ENCODE results near the gene CALHM3. TPM values are rescaled to one million over a fixed set of nuclear protein-coding genes. Genes with fewer than 3 reads are reported as not detected.

Gene CALHM3
- total and polyA plus RNA-seq, 2 experiments from 2014 or later = 0.14 to 0.19 TPM

DNA sequence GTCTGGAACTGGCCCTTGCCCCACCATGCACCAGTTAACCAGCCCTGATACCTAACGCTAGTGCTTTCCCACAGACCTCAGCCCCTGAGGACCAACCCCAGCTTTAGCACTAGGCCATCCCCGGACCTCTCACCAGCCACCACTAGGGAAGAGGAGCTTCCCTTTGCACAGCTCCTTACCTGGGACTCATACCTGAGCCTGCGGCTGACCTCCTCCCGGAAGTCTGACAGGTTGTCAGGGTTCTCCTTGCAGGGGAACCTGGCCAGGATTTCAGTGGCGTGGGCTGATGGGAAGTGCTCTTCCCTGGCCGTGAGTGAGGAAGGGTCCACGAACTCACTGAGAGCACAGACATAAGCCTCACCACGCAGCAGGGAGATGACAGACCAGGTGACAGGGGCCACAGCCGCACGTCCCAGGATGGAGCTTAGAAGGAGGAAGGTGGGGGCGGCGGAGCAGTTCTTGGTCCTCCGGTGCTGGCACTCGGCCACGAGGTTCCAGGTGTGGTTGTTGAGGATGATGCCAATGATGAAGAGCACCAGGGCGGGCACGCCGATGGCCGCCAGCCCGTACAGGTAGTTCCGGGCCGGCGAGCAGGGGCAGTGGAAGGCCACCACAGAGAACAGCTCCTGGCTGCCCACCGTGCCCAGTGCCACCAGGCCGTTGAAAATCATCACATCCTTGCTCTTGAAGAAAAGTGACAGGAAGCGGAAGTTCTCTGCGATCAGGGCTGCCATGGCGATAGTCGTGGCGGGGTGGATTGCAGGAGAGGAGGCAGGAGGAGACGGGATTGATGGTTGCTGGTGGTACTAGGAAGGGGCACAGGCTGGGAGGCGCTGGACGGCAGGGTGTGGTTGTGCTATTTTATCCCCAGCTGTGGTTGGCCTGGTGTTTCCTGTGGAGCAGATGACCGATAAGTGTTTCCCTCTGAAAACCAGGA lies 29.6 kb downstream of the CALHM3 start:
- no peak overlapping the region for H3K27ac Mint-ChIP-seq
- no peaks in the 10 kb centered on the region for H3K9me2 ChIP-seq (ENCODE audit: insufficient read depth)
- H3K36me3 ChIP-seq (ENCODE audit: insufficient read depth) = peaks cover 20% of the 10 kb centered on the region
- H3K27me3 ChIP-seq (ENCODE audit: insufficient read depth) = no peaks in the 10 kb centered on the region
- no peaks in the 10 kb centered on the region for H3K79me2 ChIP-seq (replicated peaks; ENCODE audit: insufficient read depth)
- DNase-seq (ENCODE audit: low spot score) = no peak
- H3K4me3 ChIP-seq = no peak overlapping the region
- TF ChIP-seq ZNF331 (CRISPR knock-in tag; IDR thresholded peaks at IDR 0.05; ENCODE audit: low read depth) = no peak
- H3K9me3 Mint-ChIP-seq = no peaks in the 10 kb centered on the region; the same call in 2 of the 3 replicates
- no peak overlapping the region for H2AFZ ChIP-seq
- H3K4me2 ChIP-seq = no peak overlapping the region
- peaks cover 12% of the 10 kb centered on the region for H3K4me1 Mint-ChIP-seq
- no peaks in the 10 kb centered on the region; the same call in 1 of the 2 replicates for H3K4me1 ChIP-seq (ENCODE audit: insufficient read depth)
- H3F3A ChIP-seq (replicated peaks; ENCODE audit: low read depth) = no peaks in the 10 kb centered on the region
- H3K27ac ChIP-seq (ENCODE audit: low read depth) = no peak overlapping the region
- H3K4me3 Mint-ChIP-seq = no peak overlapping the region
- peaks cover 20% of the 10 kb centered on the region for H3K27me3 Mint-ChIP-seq (ENCODE audit: insufficient read depth, low read depth, poor library complexity)
- H4K20me1 ChIP-seq (replicated peaks; ENCODE audit: insufficient read depth) = no peaks in the 10 kb centered on the region; the same call in 1 of the 2 replicates
- peaks cover 42% of the 10 kb centered on the region for H3K36me3 Mint-ChIP-seq (ENCODE audit: low read depth)
- ATAC-seq = no peak

DNA sequence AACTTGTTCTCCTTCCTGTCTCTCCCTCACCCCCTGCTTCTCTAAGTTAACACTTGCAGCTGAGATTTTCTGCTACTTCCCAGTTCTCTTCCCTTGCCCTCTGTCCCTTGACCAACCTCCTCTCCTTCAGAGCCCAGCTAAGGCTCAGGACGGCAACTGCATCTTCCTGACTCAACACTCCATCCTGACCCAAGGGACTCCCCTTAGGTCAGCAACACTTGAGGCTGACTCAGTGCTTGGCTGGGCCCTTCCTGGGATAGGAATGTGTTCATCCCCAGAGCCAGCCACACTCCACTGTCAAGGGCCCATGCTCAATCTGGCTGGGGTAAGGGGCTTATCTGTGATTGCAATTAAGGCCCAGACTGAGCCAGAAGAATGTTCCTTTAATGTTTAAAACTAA lies 30.3 kb downstream of the CALHM3 start:
- no peak for ATAC-seq
- H3K4me3 Mint-ChIP-seq = no peak overlapping the region

DNA sequence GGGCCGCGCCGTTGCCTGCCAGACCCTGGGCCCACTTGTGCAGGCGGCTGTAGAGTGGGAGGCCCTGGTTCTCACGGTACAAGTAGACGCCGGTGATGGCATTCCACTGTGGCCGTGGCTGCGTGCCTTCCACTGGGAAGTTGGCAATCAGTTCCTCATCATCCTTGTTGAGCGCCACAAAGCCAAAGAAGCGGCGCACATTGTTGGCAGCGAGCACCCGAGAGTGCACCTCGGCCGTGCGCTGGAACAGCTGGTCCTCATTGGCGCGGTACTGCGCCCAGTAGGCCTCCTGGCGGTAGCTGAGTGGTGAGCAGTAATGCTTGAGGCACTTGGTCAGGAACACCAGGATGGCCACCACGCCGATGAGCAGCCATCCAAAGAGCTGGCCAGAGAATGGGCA lies 31.9 kb downstream of the CALHM3 start:
- H3K36me3 Mint-ChIP-seq (ENCODE audit: low read depth) = peaks cover 63% of the 10 kb centered on the region
- H3K36me3 ChIP-seq (ENCODE audit: insufficient read depth) = peaks cover 33% of the 10 kb centered on the region
- no peak for DNase-seq (ENCODE audit: low spot score)
- TF ChIP-seq EZH2phosphoT487 (IDR thresholded peaks at IDR 0.05; ENCODE audit: unreplicated experiment) = no peak
- no peak for TF ChIP-seq JUNB (IDR thresholded peaks at IDR 0.05; ENCODE audit: unreplicated experiment)
- TF ChIP-seq, protein P1, sequence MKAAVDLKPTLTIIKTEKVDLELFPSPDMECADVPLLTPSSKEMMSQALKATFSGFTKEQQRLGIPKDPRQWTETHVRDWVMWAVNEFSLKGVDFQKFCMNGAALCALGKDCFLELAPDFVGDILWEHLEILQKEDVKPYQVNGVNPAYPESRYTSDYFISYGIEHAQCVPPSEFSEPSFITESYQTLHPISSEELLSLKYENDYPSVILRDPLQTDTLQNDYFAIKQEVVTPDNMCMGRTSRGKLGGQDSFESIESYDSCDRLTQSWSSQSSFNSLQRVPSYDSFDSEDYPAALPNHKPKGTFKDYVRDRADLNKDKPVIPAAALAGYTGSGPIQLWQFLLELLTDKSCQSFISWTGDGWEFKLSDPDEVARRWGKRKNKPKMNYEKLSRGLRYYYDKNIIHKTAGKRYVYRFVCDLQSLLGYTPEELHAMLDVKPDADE (IDR thresholded peaks at IDR 0.05) = no peak
- TF ChIP-seq, protein P2, sequence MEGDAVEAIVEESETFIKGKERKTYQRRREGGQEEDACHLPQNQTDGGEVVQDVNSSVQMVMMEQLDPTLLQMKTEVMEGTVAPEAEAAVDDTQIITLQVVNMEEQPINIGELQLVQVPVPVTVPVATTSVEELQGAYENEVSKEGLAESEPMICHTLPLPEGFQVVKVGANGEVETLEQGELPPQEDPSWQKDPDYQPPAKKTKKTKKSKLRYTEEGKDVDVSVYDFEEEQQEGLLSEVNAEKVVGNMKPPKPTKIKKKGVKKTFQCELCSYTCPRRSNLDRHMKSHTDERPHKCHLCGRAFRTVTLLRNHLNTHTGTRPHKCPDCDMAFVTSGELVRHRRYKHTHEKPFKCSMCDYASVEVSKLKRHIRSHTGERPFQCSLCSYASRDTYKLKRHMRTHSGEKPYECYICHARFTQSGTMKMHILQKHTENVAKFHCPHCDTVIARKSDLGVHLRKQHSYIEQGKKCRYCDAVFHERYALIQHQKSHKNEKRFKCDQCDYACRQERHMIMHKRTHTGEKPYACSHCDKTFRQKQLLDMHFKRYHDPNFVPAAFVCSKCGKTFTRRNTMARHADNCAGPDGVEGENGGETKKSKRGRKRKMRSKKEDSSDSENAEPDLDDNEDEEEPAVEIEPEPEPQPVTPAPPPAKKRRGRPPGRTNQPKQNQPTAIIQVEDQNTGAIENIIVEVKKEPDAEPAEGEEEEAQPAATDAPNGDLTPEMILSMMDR (conservative IDR thresholded peaks at IDR 0.05; ENCODE audit: low read depth in 2 of 2) = no peak

More for the DNA sequence above, 30.3 kb downstream of the CALHM3 start:
- DNase-seq (ENCODE audit: low spot score) = no peak
- Mint-ChIP-seq H3K9me3 (no peaks in the 10 kb centered on the region; the same call in 2 of the 3 replicates), H3K27ac (no peak overlapping the region), H3K27me3 (ENCODE audit: insufficient read depth, low read depth, poor library complexity) (peaks cover 21% of the 10 kb centered on the region), H3K36me3 (ENCODE audit: low read depth) (peaks cover 49% of the 10 kb centered on the region), H3K4me1 (peaks cover 12% of the 10 kb centered on the region)
- Histone ChIP-seq H2AFZ (no peak overlapping the region), H3F3A (replicated peaks; ENCODE audit: low read depth) (no peaks in the 10 kb centered on the region), H3K27ac (ENCODE audit: low read depth) (no peak overlapping the region), H3K4me3 (no peak overlapping the region), H3K4me1 (ENCODE audit: insufficient read depth) (no peaks in the 10 kb centered on the region; the same call in 1 of the 2 replicates), H3K79me2 (replicated peaks; ENCODE audit: insufficient read depth) (no peaks in the 10 kb centered on the region), H3K36me3 (ENCODE audit: insufficient read depth) (peaks cover 27% of the 10 kb centered on the region), H4K20me1 (replicated peaks; ENCODE audit: insufficient read depth) (no peaks in the 10 kb centered on the region; the same call in 1 of the 2 replicates), H3K4me2 (no peak overlapping the region), H3K9me2 (ENCODE audit: insufficient read depth) (no peaks in the 10 kb centered on the region), H3K27me3 (ENCODE audit: insufficient read depth) (no peaks in the 10 kb centered on the region)
- no peak for TF ChIP-seq EZH2phosphoT487 (IDR thresholded peaks at IDR 0.05; ENCODE audit: unreplicated experiment)
- no peak for TF ChIP-seq JUNB (IDR thresholded peaks at IDR 0.05; ENCODE audit: unreplicated experiment)
- TF ChIP-seq ZNF114 (CRISPR knock-in tag; IDR thresholded peaks at IDR 0.05) = no peak
- TF ChIP-seq POLR2AphosphoS5 (IDR thresholded peaks at IDR 0.05; ENCODE audit: low read depth) = no peak
- no peak for TF ChIP-seq STAT1 (IDR thresholded peaks at IDR 0.05; ENCODE audit: unreplicated experiment)
- no peak for TF ChIP-seq NANOG (IDR thresholded peaks at IDR 0.05; ENCODE audit: borderline replicate concordance)

More for the DNA sequence above, 31.9 kb downstream of the CALHM3 start:
- Histone ChIP-seq H3K9me2 (ENCODE audit: insufficient read depth) (no peaks in the 10 kb centered on the region), H3K27ac (ENCODE audit: low read depth) (no peak overlapping the region), H3K4me2 (no peak overlapping the region), H3F3A (replicated peaks; ENCODE audit: low read depth) (no peaks in the 10 kb centered on the region), H3K4me1 (ENCODE audit: insufficient read depth) (no peaks in the 10 kb centered on the region; the same call in 1 of the 2 replicates), H3K27me3 (ENCODE audit: insufficient read depth) (no peaks in the 10 kb centered on the region), H3K79me2 (replicated peaks; ENCODE audit: insufficient read depth) (no peaks in the 10 kb centered on the region), H2AFZ (no peak overlapping the region), H4K20me1 (replicated peaks; ENCODE audit: insufficient read depth) (no peaks in the 10 kb centered on the region; the same call in 1 of the 2 replicates), H3K4me3 (no peak overlapping the region)
- Mint-ChIP-seq H3K4me1 (peaks cover 12% of the 10 kb centered on the region), H3K27ac (no peak overlapping the region), H3K4me3 (no peak overlapping the region), H3K27me3 (ENCODE audit: insufficient read depth, low read depth, poor library complexity) (peaks cover 15% of the 10 kb centered on the region), H3K9me3 (no peaks in the 10 kb centered on the region; the same call in 2 of the 3 replicates)
- ATAC-seq = no peak

Data from GM23338 (cell line).